Measurements from ENCODE around the gene CFAP46. TPM values are rescaled to one million over a fixed set of nuclear protein-coding genes. Genes with fewer than 3 reads are reported as not detected.

The CFAP46 gene
- polyA plus RNA-seq, 2 donors: 0.40 to 0.73 TPM

GRCh38 chr10:132885451-132886210 is 56.7 kb downstream of the CFAP46 start:
- Histone ChIP-seq H3K36me3 (ENCODE audit: control insufficient read depth in 2 of 2, insufficient read depth in 2 of 2, low read length in 1 of 2) (no peaks in the 10 kb centered on the region), H3K27ac (ENCODE audit: low read depth in 2 of 2, low read length in 1 of 2) (no peak overlapping the region), H3K9me3 (ENCODE audit: control insufficient read depth in 2 of 2, insufficient read depth in 1 of 2, low read depth in 1 of 2, low read length in 1 of 2) (no peaks in the 10 kb centered on the region), H3K4me3 (ENCODE audit: low read depth in 1 of 2, low read length in 2 of 2) (no peak overlapping the region), H3K27me3 (ENCODE audit: control insufficient read depth in 1 of 2, insufficient read depth in 2 of 2, low read length in 2 of 2) (no peaks in the 10 kb centered on the region), H3K4me1 (ENCODE audit: control insufficient read depth in 2 of 2, insufficient read depth in 2 of 2, low read length in 1 of 2) (no peaks in the 10 kb centered on the region)
- WGBS, 2 donors: 66 to 84% methylated on average over 28 to 31 of the region's 31 CpGs

DNA sequence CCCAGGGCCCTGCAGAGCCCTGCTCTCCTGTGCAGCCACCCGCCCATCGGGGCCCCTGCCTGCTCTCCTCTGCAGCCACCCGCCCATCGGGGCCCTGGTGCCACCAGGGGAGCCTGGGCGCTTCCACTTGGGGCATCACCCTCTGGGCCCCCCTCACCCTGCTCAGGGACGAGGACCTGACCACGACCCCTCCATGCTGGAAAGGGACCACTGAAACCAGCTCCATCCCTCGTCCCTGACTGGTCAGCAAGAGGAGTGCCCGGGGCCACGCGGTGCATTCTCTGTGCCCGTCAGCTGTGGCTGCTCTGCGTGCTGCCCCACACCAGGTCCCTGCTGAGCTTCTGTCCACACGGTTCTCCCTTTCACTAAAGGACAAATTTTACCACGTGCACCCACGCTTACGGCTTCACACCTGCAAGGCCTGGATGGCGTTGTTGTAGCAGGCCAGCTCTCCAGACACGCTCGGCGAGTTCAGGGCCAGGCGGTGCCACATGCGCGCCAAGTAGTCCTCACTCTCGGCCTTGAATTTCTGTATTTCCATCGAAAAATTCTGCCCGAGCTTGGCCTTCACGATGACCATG is 57.6 kb downstream of the CFAP46 start:
- WGBS, 2 donors: 87 to 88% methylated on average over 28 of the region's 28 CpGs
- Histone ChIP-seq H3K27me3 (ENCODE audit: control insufficient read depth in 1 of 2, insufficient read depth in 2 of 2, low read length in 2 of 2) (no peaks in the 10 kb centered on the region), H3K4me3 (ENCODE audit: low read depth in 1 of 2, low read length in 2 of 2) (no peak overlapping the region), H3K9me3 (ENCODE audit: control insufficient read depth in 2 of 2, insufficient read depth in 1 of 2, low read depth in 1 of 2, low read length in 1 of 2) (no peaks in the 10 kb centered on the region), H3K36me3 (ENCODE audit: control insufficient read depth in 2 of 2, insufficient read depth in 2 of 2, low read length in 1 of 2) (no peaks in the 10 kb centered on the region), H3K4me1 (ENCODE audit: control insufficient read depth in 2 of 2, insufficient read depth in 2 of 2, low read length in 1 of 2) (no peaks in the 10 kb centered on the region), H3K27ac (ENCODE audit: low read depth in 2 of 2, low read length in 1 of 2) (no peak overlapping the region)

GRCh38 chr10:132884041-132884440 is 58.3 kb downstream of the CFAP46 start:
- WGBS, 2 donors: 72 to 76% methylated on average over 18 of the region's 18 CpGs

DNA sequence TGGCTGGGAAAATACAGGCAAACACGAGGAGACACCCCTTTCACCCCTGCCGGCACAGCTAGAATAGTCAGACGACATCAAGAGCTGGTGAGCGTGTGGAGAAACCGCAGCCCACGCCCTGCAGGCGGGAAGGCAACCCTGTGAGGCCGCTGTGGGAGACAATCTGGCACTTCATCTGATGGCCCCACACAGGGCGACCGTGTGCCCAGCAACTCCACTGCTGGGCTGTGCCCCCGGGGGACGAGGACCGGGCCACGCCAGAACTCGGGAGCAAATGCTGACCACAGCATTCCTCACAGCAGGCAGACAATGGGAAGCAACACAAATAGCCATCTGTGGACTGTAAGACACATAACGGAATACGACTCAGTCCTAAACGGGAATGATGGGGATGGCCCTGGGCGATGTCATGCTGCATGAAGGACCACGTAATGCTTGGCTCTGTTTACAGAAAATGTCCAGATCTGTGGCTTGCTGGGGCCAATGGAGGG is 58.9 kb downstream of the CFAP46 start:
- Histone ChIP-seq H3K4me3 (ENCODE audit: low read depth in 1 of 2, low read length in 2 of 2) (no peak overlapping the region), H3K9me3 (ENCODE audit: control insufficient read depth in 2 of 2, insufficient read depth in 1 of 2, low read depth in 1 of 2, low read length in 1 of 2) (no peaks in the 10 kb centered on the region), H3K27me3 (ENCODE audit: control insufficient read depth in 1 of 2, insufficient read depth in 2 of 2, low read length in 2 of 2) (peaks cover 0 to 4% of the 10 kb centered on the region in 2 donors), H3K36me3 (ENCODE audit: control insufficient read depth in 2 of 2, insufficient read depth in 2 of 2, low read length in 1 of 2) (no peaks in the 10 kb centered on the region), H3K27ac (ENCODE audit: low read depth in 2 of 2, low read length in 1 of 2) (no peak overlapping the region), H3K4me1 (ENCODE audit: control insufficient read depth in 2 of 2, insufficient read depth in 2 of 2, low read length in 1 of 2) (no peaks in the 10 kb centered on the region)
- 66 to 70% methylated on average over 20 of the region's 20 CpGs for WGBS, 2 donors

More at GRCh38 chr10:132884041-132884440, 58.3 kb downstream of the CFAP46 start:
- no peaks in the 10 kb centered on the region for H3K36me3 ChIP-seq (ENCODE audit: control insufficient read depth in 2 of 2, insufficient read depth in 2 of 2, low read length in 1 of 2)
- no peaks in the 10 kb centered on the region for H3K9me3 ChIP-seq (ENCODE audit: control insufficient read depth in 2 of 2, insufficient read depth in 1 of 2, low read depth in 1 of 2, low read length in 1 of 2)
- peaks cover 0 to 2% of the 10 kb centered on the region in 2 donors for H3K27me3 ChIP-seq (ENCODE audit: control insufficient read depth in 1 of 2, insufficient read depth in 2 of 2, low read length in 2 of 2)
- H3K27ac ChIP-seq (ENCODE audit: low read depth in 2 of 2, low read length in 1 of 2): no peak overlapping the region
- no peaks in the 10 kb centered on the region for H3K4me1 ChIP-seq (ENCODE audit: control insufficient read depth in 2 of 2, insufficient read depth in 2 of 2, low read length in 1 of 2)
- H3K4me3 ChIP-seq (ENCODE audit: low read depth in 1 of 2, low read length in 2 of 2): no peak overlapping the region

DNA sequence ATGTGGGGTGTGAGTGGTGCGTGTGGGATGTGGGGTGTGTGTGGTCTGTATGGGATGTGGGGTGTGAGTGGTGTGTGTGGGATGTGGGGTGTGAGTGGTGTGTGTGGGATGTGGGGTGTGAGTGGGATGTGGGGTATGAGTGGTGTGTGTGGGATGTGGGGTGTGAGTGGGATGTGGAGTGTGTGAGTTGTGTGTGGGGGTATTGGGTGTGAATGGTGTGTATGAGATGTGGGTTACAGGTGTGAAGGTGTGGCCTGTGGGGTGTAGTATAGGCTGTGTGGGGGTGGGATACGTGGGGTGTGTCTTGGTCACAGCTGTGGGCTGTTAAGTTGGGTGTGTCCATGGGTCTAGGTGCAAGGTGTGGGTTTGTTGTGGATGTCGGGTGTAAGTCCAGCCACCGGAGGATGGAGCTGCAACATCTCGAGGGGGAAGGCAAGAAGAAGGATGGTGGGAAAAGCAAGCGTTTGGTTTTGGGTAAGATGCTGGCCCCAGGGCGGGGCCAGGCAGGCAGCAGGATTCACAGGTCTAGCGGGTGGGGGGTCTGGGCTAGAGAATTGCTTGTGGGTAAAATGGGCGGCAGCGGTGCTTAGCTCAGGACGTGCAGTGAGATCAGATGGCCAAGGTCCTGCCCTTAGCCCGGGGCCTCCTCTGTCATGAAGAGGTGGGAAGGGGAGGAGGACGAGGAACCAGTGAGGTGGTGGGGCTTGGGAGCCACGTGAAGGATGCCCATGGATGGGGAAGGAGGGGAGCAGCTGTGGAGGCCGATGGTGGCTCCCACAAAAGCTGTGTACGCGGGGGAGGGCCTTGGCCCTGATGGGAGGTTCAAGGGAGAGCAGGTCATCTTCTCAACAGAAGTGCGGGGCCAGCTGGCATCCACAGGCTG is 60.1 kb downstream of the CFAP46 start:
- H3K4me3 ChIP-seq (ENCODE audit: low read depth in 1 of 2, low read length in 2 of 2): no peak overlapping the region
- H3K9me3 ChIP-seq (ENCODE audit: control insufficient read depth in 2 of 2, insufficient read depth in 1 of 2, low read depth in 1 of 2, low read length in 1 of 2): no peaks in the 10 kb centered on the region
- no peaks in the 10 kb centered on the region for H3K4me1 ChIP-seq (ENCODE audit: control insufficient read depth in 2 of 2, insufficient read depth in 2 of 2, low read length in 1 of 2)
- H3K36me3 ChIP-seq (ENCODE audit: control insufficient read depth in 2 of 2, insufficient read depth in 2 of 2, low read length in 1 of 2): no peaks in the 10 kb centered on the region
- peaks cover 0 to 4% of the 10 kb centered on the region in 2 donors for H3K27me3 ChIP-seq (ENCODE audit: control insufficient read depth in 1 of 2, insufficient read depth in 2 of 2, low read length in 2 of 2)
- 75 to 82% methylated on average over 18 of the region's 18 CpGs for WGBS, 2 donors
- no peak overlapping the region for H3K27ac ChIP-seq (ENCODE audit: low read depth in 2 of 2, low read length in 1 of 2)

DNA sequence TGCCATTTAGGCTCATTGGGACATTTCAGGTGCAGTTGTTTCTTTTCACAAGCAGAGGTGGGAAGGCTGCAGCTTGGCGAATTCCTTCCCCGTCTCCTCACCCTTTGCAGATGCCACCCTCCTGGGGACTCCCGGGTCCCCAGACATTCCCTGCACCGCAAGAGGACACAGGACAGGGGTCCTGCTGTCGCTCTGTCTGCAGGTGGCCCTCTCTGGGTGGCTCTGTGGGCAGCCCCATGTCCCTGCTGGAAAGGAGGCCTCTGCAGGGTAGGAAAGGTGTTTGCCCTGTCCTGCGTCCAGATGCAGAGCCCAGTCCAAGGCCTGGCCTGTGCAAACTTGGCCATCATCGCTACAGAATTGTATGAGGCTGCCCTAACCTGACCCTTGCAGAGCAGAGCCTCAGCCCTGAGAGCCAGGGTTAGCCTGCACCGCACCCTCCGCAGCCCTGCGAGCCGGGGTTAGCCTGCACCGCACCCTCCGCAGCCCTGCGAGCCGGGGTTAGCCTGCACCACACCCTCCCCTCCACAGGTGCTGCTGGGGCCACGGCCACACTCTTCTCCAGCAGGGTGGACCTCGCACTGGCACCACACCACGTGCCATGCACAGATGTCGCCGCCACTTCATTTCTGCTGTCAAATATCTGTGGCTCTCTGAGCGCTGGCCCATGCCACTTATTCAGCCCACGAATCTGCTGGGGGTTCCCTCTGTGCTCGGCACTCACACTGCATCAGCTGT is 61.0 kb downstream of the CFAP46 start:
- Histone ChIP-seq H3K27me3 (ENCODE audit: control insufficient read depth in 1 of 2, insufficient read depth in 2 of 2, low read length in 2 of 2) (peaks cover 0 to 4% of the 10 kb centered on the region in 2 donors), H3K4me1 (ENCODE audit: control insufficient read depth in 2 of 2, insufficient read depth in 2 of 2, low read length in 1 of 2) (no peaks in the 10 kb centered on the region), H3K4me3 (ENCODE audit: low read depth in 1 of 2, low read length in 2 of 2) (no peak overlapping the region), H3K27ac (ENCODE audit: low read depth in 2 of 2, low read length in 1 of 2) (no peak overlapping the region), H3K9me3 (ENCODE audit: control insufficient read depth in 2 of 2, insufficient read depth in 1 of 2, low read depth in 1 of 2, low read length in 1 of 2) (no peaks in the 10 kb centered on the region), H3K36me3 (ENCODE audit: control insufficient read depth in 2 of 2, insufficient read depth in 2 of 2, low read length in 1 of 2) (no peaks in the 10 kb centered on the region)
- 88 to 90% methylated on average over 23 of the region's 23 CpGs for WGBS, 2 donors

DNA sequence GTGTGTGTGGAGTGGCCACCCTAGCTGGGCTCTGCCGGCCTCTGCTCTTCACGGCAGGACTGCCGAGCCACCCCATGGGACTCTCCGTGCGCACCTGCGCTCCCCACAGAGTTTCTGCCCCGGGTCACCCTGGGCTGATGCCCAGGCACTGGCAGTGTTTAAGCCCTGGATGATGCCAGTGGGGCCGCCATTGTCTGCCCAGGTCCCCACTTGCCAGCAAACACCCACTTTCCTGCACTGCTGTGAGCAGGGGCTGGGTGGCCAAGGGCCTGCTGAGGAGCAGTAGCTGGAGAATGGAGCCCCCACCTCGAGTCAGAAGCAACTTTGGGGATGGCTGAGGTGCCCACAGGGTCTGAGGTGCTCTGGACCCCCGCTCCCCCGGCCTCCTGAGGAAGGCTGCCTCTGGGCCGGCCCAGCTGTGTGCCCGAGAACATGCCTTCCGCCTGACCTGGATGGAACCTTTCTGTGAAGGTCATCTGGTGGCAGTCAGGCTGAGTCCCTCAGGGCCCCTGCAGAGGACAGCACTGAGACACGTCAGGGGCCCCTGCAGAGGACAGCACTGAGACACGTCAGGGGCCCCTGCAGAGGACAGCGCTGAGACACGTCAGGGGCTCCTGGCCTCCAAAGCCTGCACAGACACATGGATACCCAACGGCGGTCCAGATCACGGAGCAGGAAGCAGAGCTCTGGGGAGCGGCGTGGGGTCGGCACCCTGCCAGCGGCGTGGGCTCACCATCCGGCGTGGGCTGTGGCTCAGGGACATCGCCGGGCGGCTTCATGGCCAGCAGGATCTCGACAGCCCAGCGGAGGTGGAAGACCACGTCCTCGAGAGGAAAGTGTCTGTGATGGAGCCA is 62.0 kb downstream of the CFAP46 start:
- H3K27me3 ChIP-seq (ENCODE audit: control insufficient read depth in 1 of 2, insufficient read depth in 2 of 2, low read length in 2 of 2): peaks cover 0 to 4% of the 10 kb centered on the region in 2 donors
- H3K9me3 ChIP-seq (ENCODE audit: control insufficient read depth in 2 of 2, insufficient read depth in 1 of 2, low read depth in 1 of 2, low read length in 1 of 2): peaks cover 0 to 2% of the 10 kb centered on the region in 2 donors
- 85% methylated on average over 35 of the region's 35 CpGs for WGBS, 2 donors
- no peaks in the 10 kb centered on the region for H3K4me1 ChIP-seq (ENCODE audit: control insufficient read depth in 2 of 2, insufficient read depth in 2 of 2, low read length in 1 of 2)
- no peak overlapping the region for H3K4me3 ChIP-seq (ENCODE audit: low read depth in 1 of 2, low read length in 2 of 2)
- H3K36me3 ChIP-seq (ENCODE audit: control insufficient read depth in 2 of 2, insufficient read depth in 2 of 2, low read length in 1 of 2): no peaks in the 10 kb centered on the region
- no peak overlapping the region for H3K27ac ChIP-seq (ENCODE audit: low read depth in 2 of 2, low read length in 1 of 2)

DNA sequence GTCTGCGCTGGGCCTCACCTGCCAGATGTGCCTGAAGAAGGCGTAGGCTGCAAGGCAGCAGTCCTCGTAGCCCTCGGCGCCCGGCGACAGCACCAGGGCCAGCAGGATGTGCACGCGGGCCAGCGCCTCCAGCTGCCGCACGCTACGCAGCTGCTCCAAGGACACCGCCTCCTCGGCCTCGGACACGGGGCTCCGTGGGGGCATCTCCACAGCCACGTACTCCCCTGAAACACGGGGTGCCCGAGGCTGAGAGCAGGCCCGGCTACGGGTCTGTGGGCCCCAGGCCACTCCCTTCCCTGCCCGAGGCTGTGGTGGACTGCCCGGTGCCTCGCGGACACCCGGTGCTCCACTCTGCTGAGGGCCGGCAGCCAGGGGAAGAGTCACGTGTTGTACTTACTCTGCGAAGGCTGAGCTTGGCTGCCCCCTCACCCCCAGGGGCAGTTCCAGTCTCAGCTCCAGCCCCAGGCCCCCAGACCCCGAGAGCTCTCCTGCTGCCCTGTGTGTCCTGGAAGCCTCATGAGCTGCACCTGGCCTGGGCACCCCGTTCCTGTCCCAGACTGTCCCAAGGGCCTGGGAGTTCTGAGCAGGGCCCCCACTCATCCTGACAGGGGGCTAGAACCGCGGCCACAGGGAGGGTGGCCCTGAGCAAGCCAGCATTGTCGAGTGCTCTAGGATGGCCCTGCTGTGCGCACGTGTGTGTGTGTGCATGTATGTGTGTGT is 62.8 kb downstream of the CFAP46 start:
- Histone ChIP-seq H3K4me1 (ENCODE audit: control insufficient read depth in 2 of 2, insufficient read depth in 2 of 2, low read length in 1 of 2) (no peaks in the 10 kb centered on the region), H3K9me3 (ENCODE audit: control insufficient read depth in 2 of 2, insufficient read depth in 1 of 2, low read depth in 1 of 2, low read length in 1 of 2) (peaks cover 0 to 2% of the 10 kb centered on the region in 2 donors), H3K27ac (ENCODE audit: low read depth in 2 of 2, low read length in 1 of 2) (no peak overlapping the region), H3K36me3 (ENCODE audit: control insufficient read depth in 2 of 2, insufficient read depth in 2 of 2, low read length in 1 of 2) (no peaks in the 10 kb centered on the region), H3K27me3 (ENCODE audit: control insufficient read depth in 1 of 2, insufficient read depth in 2 of 2, low read length in 2 of 2) (peaks cover 0 to 4% of the 10 kb centered on the region in 2 donors), H3K4me3 (ENCODE audit: low read depth in 1 of 2, low read length in 2 of 2) (no peak overlapping the region)
- 36 to 42% methylated on average over 31 to 38 of the region's 38 CpGs for WGBS, 2 donors
